ENCODE results near the gene MOB3A. TPM values are rescaled to one million over a fixed set of nuclear protein-coding genes. Genes with fewer than 3 reads are reported as not detected.

MOB3A gene
- total and polyA plus RNA-seq, 9 of the 15 experiments (the other 6 are each of a cell fraction or from before 2014, with no cell fraction given): 1.1 to 24.1 (median 6.0) TPM

DNA sequence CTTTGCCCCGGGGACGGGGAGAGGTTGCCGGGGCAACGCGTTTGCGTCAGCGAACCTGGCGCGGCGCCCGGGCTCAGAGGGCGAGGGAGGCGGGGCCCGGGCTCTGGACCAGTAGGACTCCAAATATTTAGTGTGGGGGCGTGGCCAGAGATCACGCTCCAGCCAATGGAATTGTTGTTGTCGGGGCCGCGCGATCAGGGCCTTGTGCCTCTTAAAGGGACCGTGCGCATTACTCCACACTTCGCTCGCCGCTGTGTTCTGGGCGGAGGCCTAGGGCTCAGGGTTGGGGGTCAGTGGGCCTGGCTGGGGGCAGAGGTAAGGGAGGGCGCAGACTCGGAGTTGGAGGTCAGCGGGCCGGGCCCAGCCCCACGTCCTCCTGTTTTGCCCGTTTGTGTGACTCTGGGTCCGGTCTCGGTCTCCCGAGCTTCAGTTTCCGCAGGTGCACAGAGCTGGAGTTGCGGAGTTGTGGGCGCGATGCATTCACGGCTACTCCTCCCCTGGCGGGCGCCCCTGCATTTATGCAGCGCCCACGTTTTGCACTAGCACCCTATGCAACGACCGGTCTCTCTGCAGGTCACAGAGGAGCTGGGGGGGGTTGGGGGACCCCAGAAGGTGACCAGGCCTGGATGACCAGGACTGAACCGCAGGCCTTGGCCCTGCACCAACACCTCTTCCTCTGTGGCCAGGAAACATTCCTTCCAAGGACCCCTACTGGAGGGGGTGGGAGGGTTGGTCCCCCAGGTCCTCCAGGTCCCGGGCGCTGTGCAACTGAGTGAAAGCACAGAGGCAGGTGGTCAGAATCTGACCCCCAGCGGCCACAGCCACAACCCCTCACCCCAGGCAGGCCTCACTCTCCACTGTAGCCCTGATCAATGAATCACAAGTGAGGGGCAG is 34.4 kb downstream of the MOB3A start (continued):
- TF ChIP-seq NCOR1 (IDR thresholded peaks at IDR 0.05): no peak
- peak; percentile 93 for TF ChIP-seq MXI1 (IDR thresholded peaks at IDR 0.05; ENCODE audit: low read depth, low read length)
- no peak for TF ChIP-seq NR4A1 (CRISPR knock-in tag; IDR thresholded peaks at IDR 0.05)
- TF ChIP-seq NR4A1 (tag; IDR thresholded peaks at IDR 0.05): peak; percentile 62; the same call in 1 of the 2 replicates
- no peak for TF ChIP-seq ZNF444 (CRISPR knock-in tag; IDR thresholded peaks at IDR 0.05)
- 0 out of 2 replicates have a peak, but pooled peaks have one; percentile 14 for TF ChIP-seq NR2C1 (IDR thresholded peaks at IDR 0.05)
- TF ChIP-seq NR2C1 (tag; IDR thresholded peaks at IDR 0.05): peak; percentile 52
- no peak for TF ChIP-seq HNRNPH1 (optimal IDR thresholded peaks at IDR 0.05; ENCODE audit: low read depth, low read length)
- peak; percentile 6; the same call in 1 of the 2 replicates for TF ChIP-seq EP300 (IDR thresholded peaks at IDR 0.05; ENCODE audit: low read length)
- TF ChIP-seq, protein P1, sequence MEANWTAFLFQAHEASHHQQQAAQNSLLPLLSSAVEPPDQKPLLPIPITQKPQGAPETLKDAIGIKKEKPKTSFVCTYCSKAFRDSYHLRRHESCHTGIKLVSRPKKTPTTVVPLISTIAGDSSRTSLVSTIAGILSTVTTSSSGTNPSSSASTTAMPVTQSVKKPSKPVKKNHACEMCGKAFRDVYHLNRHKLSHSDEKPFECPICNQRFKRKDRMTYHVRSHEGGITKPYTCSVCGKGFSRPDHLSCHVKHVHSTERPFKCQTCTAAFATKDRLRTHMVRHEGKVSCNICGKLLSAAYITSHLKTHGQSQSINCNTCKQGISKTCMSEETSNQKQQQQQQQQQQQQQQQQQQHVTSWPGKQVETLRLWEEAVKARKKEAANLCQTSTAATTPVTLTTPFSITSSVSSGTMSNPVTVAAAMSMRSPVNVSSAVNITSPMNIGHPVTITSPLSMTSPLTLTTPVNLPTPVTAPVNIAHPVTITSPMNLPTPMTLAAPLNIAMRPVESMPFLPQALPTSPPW (CRISPR knock-in tag; IDR thresholded peaks at IDR 0.05): peak; percentile 85
- TF ChIP-seq NFYB (IDR thresholded peaks at IDR 0.05; ENCODE audit: extremely low read depth, insufficient read length): peak; percentile 18
- TF ChIP-seq SETDB1 (IDR thresholded peaks at IDR 0.05; ENCODE audit: low read length): no peak
- peak; percentile 79; the same call in 1 of the 2 replicates for TF ChIP-seq CHCHD3 (CRISPR knock-in tag; IDR thresholded peaks at IDR 0.05)
- peak; percentile 28 for TF ChIP-seq HNRNPLL (IDR thresholded peaks at IDR 0.05; ENCODE audit: low read depth, low read length, poor library complexity, severe bottlenecking)
- peak; percentile 20; the same call in 1 of the 2 replicates for TF ChIP-seq GTF2F1 (IDR thresholded peaks at IDR 0.05; ENCODE audit: low read depth, low read length)
- peak; percentile 85; the same call in 1 of the 2 replicates for TF ChIP-seq ZKSCAN8 (CRISPR knock-in tag; IDR thresholded peaks at IDR 0.05)
- TF ChIP-seq, protein P2, sequence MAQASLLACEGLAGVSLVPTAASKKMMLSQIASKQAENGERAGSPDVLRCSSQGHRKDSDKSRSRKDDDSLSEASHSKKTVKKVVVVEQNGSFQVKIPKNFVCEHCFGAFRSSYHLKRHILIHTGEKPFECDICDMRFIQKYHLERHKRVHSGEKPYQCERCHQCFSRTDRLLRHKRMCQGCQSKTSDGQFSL (CRISPR knock-in tag; IDR thresholded peaks at IDR 0.05): peak; percentile 85
- TF ChIP-seq, protein P2 (tag; IDR thresholded peaks at IDR 0.05): no peak
- peak; percentile 97 for TF ChIP-seq ZC3H4 (CRISPR knock-in tag; IDR thresholded peaks at IDR 0.05; ENCODE audit: borderline replicate concordance)
- peak; percentile 94 for TF ChIP-seq RFX1 (IDR thresholded peaks at IDR 0.05)
- no peak for TF ChIP-seq NR1H2 (CRISPR knock-in tag; IDR thresholded peaks at IDR 0.05)
- TF ChIP-seq ZNF830 (CRISPR knock-in tag; IDR thresholded peaks at IDR 0.05): 0 out of 2 replicates have a peak, but pooled peaks have one; percentile 36
- no peak for TF ChIP-seq ETS2 (tag; IDR thresholded peaks at IDR 0.05; ENCODE audit: borderline replicate concordance, poor library complexity, severe bottlenecking)
- TF ChIP-seq ZNF780A (CRISPR knock-in tag; IDR thresholded peaks at IDR 0.05): no peak
- no peak for TF ChIP-seq ZNF561 (CRISPR knock-in tag; conservative IDR thresholded peaks at IDR 0.05)
- TF ChIP-seq, protein P3, sequence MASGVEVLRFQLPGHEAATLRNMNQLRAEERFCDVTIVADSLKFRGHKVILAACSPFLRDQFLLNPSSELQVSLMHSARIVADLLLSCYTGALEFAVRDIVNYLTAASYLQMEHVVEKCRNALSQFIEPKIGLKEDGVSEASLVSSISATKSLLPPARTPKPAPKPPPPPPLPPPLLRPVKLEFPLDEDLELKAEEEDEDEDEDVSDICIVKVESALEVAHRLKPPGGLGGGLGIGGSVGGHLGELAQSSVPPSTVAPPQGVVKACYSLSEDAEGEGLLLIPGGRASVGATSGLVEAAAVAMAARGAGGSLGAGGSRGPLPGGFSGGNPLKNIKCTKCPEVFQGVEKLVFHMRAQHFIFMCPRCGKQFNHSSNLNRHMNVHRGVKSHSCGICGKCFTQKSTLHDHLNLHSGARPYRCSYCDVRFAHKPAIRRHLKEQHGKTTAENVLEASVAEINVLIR (CRISPR knock-in tag; IDR thresholded peaks at IDR 0.05): peak; percentile 68; the same call in 1 of the 2 replicates

Measured in K562 (cell line).